Renal cortex interstitium (tissue), 11 donors: ENCODE data around the gene MRNIP. TPM values are rescaled to one million over a fixed set of nuclear protein-coding genes. Genes with fewer than 3 reads are reported as not detected.
"Not testable (repeated sequence)": the region's sequence is repeated elsewhere in the genome, so short reads cannot be mapped to it uniquely, and the experiment has no call there.

Experiments
- DNase-seq, 11 donors: peaks; one replicate each; pipeline ENCODE4 v3.0.0-alpha.2; 2013; ENCODE audit warnings: low read depth in 9 of 11, low spot score in 4 of 11; ENCODE audit errors: extremely low read depth in 1 of 11
- polyA plus RNA-seq, 3 donors: library from polyadenylated mRNA; unstranded; fragments of 120-200 nt; gene quantifications; one replicate each; pipeline ENCODE4 v1.2.1, GENCODE V29; 2013; ENCODE audit not compliant: insufficient read length in 3 of 3

The MRNIP gene
- polyA plus RNA-seq, 3 donors, result 34.9 to 55.8 (median 40.7) TPM

- DNase-seq, result no peak
Measured at GRCh38 chr5:179864686-179865085, 6.1 kb upstream of the MRNIP start.

GRCh38 chr5:179863449-179864085 lies 5.0 kb upstream of the MRNIP start:
- DNase-seq, result no peak

GRCh38 chr5:179862891-179863290 lies 4.3 kb upstream of the MRNIP start:
- DNase-seq, result no peak

- DNase-seq, result no peak
Measured at GRCh38 chr5:179862296-179862695, 3.7 kb upstream of the MRNIP start.

GRCh38 chr5:179860301-179860700 lies 1.7 kb upstream of the MRNIP start:
- no peak for DNase-seq

GRCh38 chr5:179858241-179858585 lies 404 bp downstream of the MRNIP start:
- peak in 9 of 11 donors; percentile 10 to 40 (median 32) for DNase-seq

- no peak for DNase-seq
Measured at GRCh38 chr5:179854356-179854755, 4.3 kb downstream of the MRNIP start.

GRCh38 chr5:179852993-179853547 lies 5.5 kb downstream of the MRNIP start:
- no peak for DNase-seq

- no peak for DNase-seq
Measured at GRCh38 chr5:179841621-179842020, 17.0 kb downstream of the MRNIP start.

GRCh38 chr5:179840766-179841165 lies 17.9 kb downstream of the MRNIP start:
- DNase-seq, result no peak

GRCh38 chr5:179840321-179840720 lies 18.3 kb downstream of the MRNIP start:
- DNase-seq, result no peak

- no peak for DNase-seq
Measured at GRCh38 chr5:179839328-179840256, 19.0 kb downstream of the MRNIP start.

- DNase-seq, result no peak
Measured at GRCh38 chr5:179837076-179838011, 21.3 kb downstream of the MRNIP start.

GRCh38 chr5:179836225-179837019 lies 22.2 kb downstream of the MRNIP start:
- DNase-seq, result no peak

GRCh38 chr5:179834871-179835270 lies 23.7 kb downstream of the MRNIP start:
- DNase-seq, result not testable (repeated sequence)

GRCh38 chr5:179834120-179834519 lies 24.5 kb downstream of the MRNIP start:
- DNase-seq, result no peak

- no peak for DNase-seq
Measured at GRCh38 chr5:179833709-179834070, 24.9 kb downstream of the MRNIP start.

GRCh38 chr5:179833056-179833708 lies 25.4 kb downstream of the MRNIP start:
- DNase-seq, result no peak
